HepG2 (cell line): ENCODE results near the gene POFUT2. TPM values are rescaled to one million over a fixed set of nuclear protein-coding genes. Genes with fewer than 3 reads are reported as not detected.

Experiments
- ATAC-seq: fragments of 200-7000 bp; cut with Tn5 transposase; 3 replicates; pipeline ENCODE4 v1.9.1; 2020; ENCODE audit warnings: mild to moderate bottlenecking, moderate library complexity
- BruUV-seq: library from RNA; stranded (reverse); fragments of 400-500 nt; replicated peaks from 2 replicates; lab custom pipeline; 2021; lab: Mats Ljungman, UMichigan
- CTCF ChIA-PET: fragments of 300-600 bp; formaldehyde crosslinking; extraction: SDS; loops from one replicate; lab custom pipeline; 2021; ENCODE audit warnings: low total read pairs, inconsistent platforms, low intra/inter-chr PET ratio; lab: Yijun Ruan, JAX
- POLR2A ChIA-PET: fragments of 350-600 bp; sonication (Branson Sonifier 250); formaldehyde crosslinking; loops from one replicate; lab custom pipeline; 2020; ENCODE audit warnings: antibody characterized with exemption, inconsistent platforms; lab: Yijun Ruan, JAX
- DNase-seq: peaks from one replicate; pipeline ENCODE4 v3.0.0-alpha.2; 2015; ENCODE audit warnings: low spot score
- FAIRE-seq: peaks from 3 replicates; lab custom pipeline; 2011; peaks lifted over from hg19 to GRCh38; lab: Jason Lieb, UNC
- H2AFZ ChIP-seq: one replicate; pipeline ENCODE4 v1.6.1; 2011; ENCODE audit warnings: low read length, inconsistent platforms
- H3K27ac ChIP-seq: fragments of 300-600 bp; 3 replicates; pipeline ENCODE4 v1.8.0; 2011; ENCODE audit warnings: mixed run types, mild to moderate bottlenecking, mixed read lengths, low read length, inconsistent platforms; ENCODE audit not compliant: insufficient read depth; ENCODE audit errors: extremely low read length
- H3K27me3 ChIP-seq, 2 experiments: fragments of 200-600 bp in 1 of 2; 2 replicates in 1 of 2; 3 replicates in 1 of 2; pipeline versions ENCODE4 v1.6.0 to v1.8.0; 2011; ENCODE audit warnings: low read length in 2 of 2, mild to moderate bottlenecking in 2 of 2, moderate library complexity in 2 of 2, inconsistent platforms in 1 of 2; ENCODE audit not compliant: insufficient read depth in 2 of 2, control insufficient read depth in 1 of 2
- H3K36me3 ChIP-seq, 2 experiments: fragments of 200-600 bp in 1 of 2; replicated peaks in 1 of 2; 2 replicates in 1 of 2; 3 replicates in 1 of 2; pipeline versions ENCODE4 v1.5.1 to v1.8.0; 2011; ENCODE audit warnings: low read length in 2 of 2, inconsistent platforms in 1 of 2; ENCODE audit not compliant: insufficient read depth in 2 of 2, control insufficient read depth in 1 of 2
- H3K4me1 ChIP-seq: 2 replicates; pipeline ENCODE4 v1.5.1; 2012; ENCODE audit warnings: low read length, inconsistent platforms; ENCODE audit not compliant: insufficient read depth
- H3K4me2 ChIP-seq: 2 replicates; pipeline ENCODE4 v1.6.0; 2011; ENCODE audit warnings: low read depth, low read length, inconsistent platforms
- H3K4me3 ChIP-seq, 3 experiments: fragments of 200-600 bp in 1 of 3; sonication (generic), shearing (Covaris generic) in 1 of 3; replicated peaks in 1 of 3; 2 replicates each; pipeline ENCODE4 v1.5.1; 2011 to 2016; ENCODE audit warnings: low read length in 3 of 3, inconsistent platforms in 2 of 3, low read depth in 2 of 3, mild to moderate bottlenecking in 2 of 3, control low read depth in 1 of 3, mixed read lengths in 1 of 3; ENCODE audit not compliant: insufficient read depth in 1 of 3
- H3K79me2 ChIP-seq: one replicate; pipeline ENCODE4 v1.6.1; 2011; ENCODE audit warnings: low read length, inconsistent platforms; ENCODE audit not compliant: insufficient read depth
- H3K9ac ChIP-seq: 2 replicates; pipeline ENCODE4 v1.6.0; 2011; ENCODE audit warnings: mild to moderate bottlenecking, low read depth, low read length, inconsistent platforms; ENCODE audit not compliant: insufficient read depth
- H3K9me3 ChIP-seq: 2 replicates; pipeline ENCODE4 v1.5.1; 2012; ENCODE audit warnings: mild to moderate bottlenecking, low read length
- H4K20me1 ChIP-seq: 2 replicates; pipeline ENCODE4 v1.6.0; 2011; ENCODE audit warnings: inconsistent platforms, mild to moderate bottlenecking, low read length, moderate library complexity; ENCODE audit not compliant: insufficient read depth
- BRF2 ChIP-seq: sonication (generic); formaldehyde crosslinking; IDR thresholded peaks from 2 replicates; pipeline ENCODE4 v1.8.1; 2022; ENCODE audit warnings: mild to moderate bottlenecking, missing genetic modification reagents
- GATA4 ChIP-seq: sonication (generic); IDR thresholded peaks from 2 replicates; pipeline ENCODE4 v1.6.1; 2016; ENCODE audit warnings: antibody characterized with exemption, low read depth, borderline replicate concordance
- GMEB2 ChIP-seq: IDR thresholded peaks from 2 replicates; pipeline ENCODE4 v1.6.1; 2016; ENCODE audit warnings: missing biosample characterization, missing genetic modification reagents, low read depth
- HOXA3 ChIP-seq: sonication (generic); formaldehyde crosslinking; IDR thresholded peaks from 2 replicates; pipeline ENCODE4 v1.5.0; 2020; ENCODE audit warnings: missing genetic modification reagents
- HOXD1 ChIP-seq: sonication (generic); formaldehyde crosslinking; IDR thresholded peaks from 2 replicates; pipeline ENCODE4 v1.5.0; 2020; ENCODE audit warnings: missing genetic modification reagents
- PRMT3 ChIP-seq: sonication (generic); formaldehyde crosslinking; IDR thresholded peaks from 2 replicates; pipeline ENCODE4 v1.8.1; 2022; ENCODE audit warnings: low read depth, mild to moderate bottlenecking, moderate library complexity, missing genetic modification reagents, borderline replicate concordance
- REXO4 ChIP-seq: sonication (generic); formaldehyde crosslinking; IDR thresholded peaks from 2 replicates; pipeline ENCODE4 v1.8.0; 2022; ENCODE audit warnings: missing genetic modification reagents, mild to moderate bottlenecking, borderline replicate concordance
- SIN3B ChIP-seq: fragments of 150-350 bp; IDR thresholded peaks from 2 replicates; pipeline ENCODE4 v1.6.1; 2014; ENCODE audit warnings: low read length
- TARDBP ChIP-seq: sonication (generic); formaldehyde crosslinking; IDR thresholded peaks from 2 replicates; pipeline ENCODE4 v1.8.0; 2022; ENCODE audit warnings: mild to moderate bottlenecking, missing genetic modification reagents
- ZNF17 ChIP-seq: sonication (generic); formaldehyde crosslinking; IDR thresholded peaks from 2 replicates; pipeline ENCODE4 v1.5.0; 2020; ENCODE audit warnings: mild to moderate bottlenecking, missing genetic modification reagents
- ZNF263 ChIP-seq: sonication (generic); formaldehyde crosslinking; IDR thresholded peaks from 2 replicates; pipeline ENCODE4 v1.4.0; 2020; ENCODE audit warnings: missing genetic modification reagents
- ZNF326 ChIP-seq: sonication (generic); formaldehyde crosslinking; IDR thresholded peaks from 2 replicates; pipeline ENCODE4 v1.4.0; 2020; ENCODE audit warnings: missing genetic modification reagents, borderline replicate concordance
- ZNF564 ChIP-seq: sonication (generic); formaldehyde crosslinking; IDR thresholded peaks from 2 replicates; pipeline ENCODE4 v1.8.1; 2023; ENCODE audit warnings: mild to moderate bottlenecking, missing genetic modification reagents
- ZNF639 ChIP-seq: conservative IDR thresholded peaks from 2 replicates; pipeline ENCODE4 v1.6.1; 2018; ENCODE audit warnings: missing genetic modification reagents
- ZNF7 ChIP-seq: IDR thresholded peaks from 2 replicates; pipeline ENCODE4 v1.6.1; 2016; ENCODE audit warnings: missing biosample characterization, missing genetic modification reagents
- WGBS: methylation state at CpG from one replicate; pipeline ENCODE4 v1.1.6; 2017; ENCODE audit warnings: low lambda C conversion rate; 5-methylcytosine and 5-hydroxymethylcytosine counted together
- in situ Hi-C: cut with HindIII; loops from 2 replicates; pipeline ENCODE4 v1.10.0; 2017; ENCODE audit warnings: low pct_unique_long_range_greater_than_20kb; ENCODE audit not compliant: extremely low pct_ligation_motif_present
- intact Hi-C: fragments of 100-400 bp; cut with micrococcal nuclease; formaldehyde crosslinking; loops from one replicate; pipeline ENCODE4 v1.10.0; 2022; ENCODE audit not compliant: unreplicated experiment
- polyA plus RNA-seq, 8 experiments: library from polyadenylated mRNA; depleted of rRNA in 3 of 8; stranded (reverse) in 7 of 8; unstranded in 1 of 8; fragments of >200 nt; fragmentation: Illumina TruSeq in 4 of 8; extraction: Trizol in 4 of 8; gene quantifications; 2 replicates each; pipeline versions ENCODE4 v1.2.1 to v1.2.3, GENCODE V29; 2011 to 2016; ENCODE audit warnings: low read depth in 4 of 8, missing spikeins in 1 of 8, mixed read lengths in 1 of 8; ENCODE audit not compliant: insufficient read depth in 1 of 8
- total RNA-seq, 5 experiments: library from RNA; depleted of rRNA; stranded (reverse); fragments of >200 nt; fragmentation: Illumina TruSeq; extraction: Trizol; gene quantifications; 2 replicates each; pipeline ENCODE4 v1.2.3, GENCODE V29; 2016; ENCODE audit warnings: low read depth in 1 of 5

Gene POFUT2
- total and polyA plus RNA-seq, 2 of the 13 experiments (the other 11 are each of a cell fraction or from before 2014, with no cell fraction given): 22.8 to 24.0 TPM

GRCh38 chr21:45224189-45224938 lies 63.3 kb downstream of the POFUT2 start:
- H2AFZ ChIP-seq: no peak overlapping the region
- H3K4me3 ChIP-seq: no peak overlapping the region
- intact Hi-C loops (no loop called here), in situ Hi-C loops (no loop called here)
- WGBS: 70% methylated on average over 21 of the region's 24 CpGs
- H4K20me1 ChIP-seq: no peaks in the 10 kb centered on the region
- H3K27ac ChIP-seq: no peak overlapping the region
- TF ChIP-seq ZNF7 (CRISPR knock-in tag) (no peak), ZNF263 (CRISPR knock-in tag) (no peak), REXO4 (CRISPR knock-in tag) (no peak), BRF2 (CRISPR knock-in tag) (no peak), ZNF326 (CRISPR knock-in tag) (no peak), GATA4 (no peak), HOXD1 (CRISPR knock-in tag) (no peak), HOXA3 (CRISPR knock-in tag) (no peak), ZNF639 (CRISPR knock-in tag) (no peak), ZNF17 (CRISPR knock-in tag) (no peak), TARDBP (CRISPR knock-in tag) (no peak), SIN3B (no peak), GMEB2 (CRISPR knock-in tag) (no peak), PRMT3 (CRISPR knock-in tag) (no peak), ZNF564 (CRISPR knock-in tag) (no peak)
- H3K36me3 ChIP-seq: peaks cover 4 to 5% of the 10 kb centered on the region in 2 experiments; a peak in 3 of 5 replicates
- no peaks in the 10 kb centered on the region for H3K79me2 ChIP-seq
- H3K27me3 ChIP-seq: peaks cover 1 to 9% of the 10 kb centered on the region in 2 experiments; a peak in 2 of 5 replicates
- no peaks in the 10 kb centered on the region for H3K4me1 ChIP-seq
- FAIRE-seq: no peak
- no peak overlapping the region for H3K4me2 ChIP-seq
- no peak for DNase-seq
- POLR2A ChIA-PET: interaction anchor here (0.5 kb wide), 1 partner anchor 11 kb away, joined by 3 read pairs; no protein-coding TSS in a partner anchor
- no peaks in the 10 kb centered on the region for H3K9me3 ChIP-seq
- CTCF ChIA-PET: no interaction called here
- no peak; the same call in 1 of the 3 replicates for ATAC-seq
- H3K9ac ChIP-seq: no peak overlapping the region
- BruUV-seq: no TSS peak
